Stomach (tissue), 9 donors: Measurements from ENCODE around the gene VEGFB. TPM values are rescaled to one million over a fixed set of nuclear protein-coding genes. Genes with fewer than 3 reads are reported as not detected.

ENCODE experiments used
- DNase-seq, 2 donors: peaks; one replicate each; pipeline versions ENCODE4 v3.0.0 to v3.0.0-alpha.2; 2013 to 2019
- H3K27ac ChIP-seq, 5 donors: fragments of 200-600 bp in 4 of 5; sonication (generic) in 4 of 5; one replicate each; pipeline ENCODE4 v1.5.1; 2013 to 2019; ENCODE audit warnings: mild to moderate bottlenecking in 1 of 5, moderate library complexity in 1 of 5
- H3K27me3 ChIP-seq, 3 donors: fragments of 200-600 bp; sonication (generic); one replicate each; pipeline ENCODE4 v1.5.1; 2017 to 2019; ENCODE audit warnings: mixed run types in 1 of 3
- H3K36me3 ChIP-seq, 4 donors: fragments of 200-600 bp; sonication (generic); 1 replicate in 3 of 4; 2 replicates in 1 of 4; pipeline ENCODE4 v1.5.1; 2016 to 2019
- H3K4me1 ChIP-seq, 4 donors: fragments of 200-600 bp; sonication (generic); one replicate each; pipeline ENCODE4 v1.5.1; 2016 to 2019
- H3K4me3 ChIP-seq, 4 donors: fragments of 200-600 bp; sonication (generic) in 3 of 4; one replicate each; pipeline ENCODE4 v1.5.1; 2016 to 2019; ENCODE audit warnings: mild to moderate bottlenecking in 1 of 4
- H3K9me3 ChIP-seq, 4 donors: fragments of 200-600 bp; sonication (generic); one replicate each; pipeline ENCODE4 v1.5.1; 2016 to 2019
- CTCF ChIP-seq, 7 experiments: fragments of 450-650 bp in 4 of 7; fragments of 200-600 bp in 3 of 7; sonication (generic) in 3 of 7; IDR thresholded peaks; one replicate each; pipeline ENCODE4 v1.5.1; 2016 to 2019; ENCODE audit warnings: antibody characterized with exemption in 7 of 7, control low read depth in 2 of 7, mild to moderate bottlenecking in 1 of 7
- EP300 ChIP-seq: sonication (generic); formaldehyde crosslinking; IDR thresholded peaks from one replicate; pipeline ENCODE4 v1.6.1; 2017; ENCODE audit warnings: antibody characterized with exemption
- POLR2A ChIP-seq, 4 donors: fragments of 450-650 bp; IDR thresholded peaks; one replicate each; pipeline ENCODE4 v1.6.1; 2016; ENCODE audit warnings: antibody characterized with exemption in 4 of 4, control low read depth in 2 of 4, mild to moderate bottlenecking in 1 of 4, moderate library complexity in 1 of 4
- POLR2AphosphoS5 ChIP-seq, 3 donors: sonication (generic); formaldehyde crosslinking; IDR thresholded peaks; one replicate each; pipeline ENCODE4 v1.6.1; 2016; ENCODE audit warnings: antibody characterized with exemption in 3 of 3
- whole genome bisulfite sequencing, 5 donors: extraction: QIAGEN DNeasy Blood & Tissue Kit in 3 of 5; methylation state at CpG; one replicate each; pipeline versions ENCODE4 v1.1.5 to v1.1.7; 2013 to 2018; 5-methylcytosine and 5-hydroxymethylcytosine counted together
- intact Hi-C: fragments of 100-400 bp; cut with DNase I; formaldehyde crosslinking; loops from one replicate; pipeline ENCODE4 v1.15.1; 2023; ENCODE audit warnings: low total_unique reads
- polyA plus RNA-seq, 3 donors: library from polyadenylated mRNA; stranded (reverse); fragments of 200-250 nt; gene quantifications; one replicate each; pipeline ENCODE4 v1.2.3, GENCODE V29; 2013
- total RNA-seq, 5 donors: library from RNA; depleted of rRNA; stranded (reverse); fragments of >200 nt; gene quantifications; one replicate each; pipeline versions ENCODE4 v1.1.0 to v1.2.3, GENCODE V29; 2014 to 2016
- donor health status: healthy with polysubstance abuse.
- donor health status: Bipolar disorder and iron deficiency.
- donor health status: healthy.

Gene VEGFB
- total and polyA plus RNA-seq, 8 donors = 2.9 to 167 (median 65.1) TPM

DNA sequence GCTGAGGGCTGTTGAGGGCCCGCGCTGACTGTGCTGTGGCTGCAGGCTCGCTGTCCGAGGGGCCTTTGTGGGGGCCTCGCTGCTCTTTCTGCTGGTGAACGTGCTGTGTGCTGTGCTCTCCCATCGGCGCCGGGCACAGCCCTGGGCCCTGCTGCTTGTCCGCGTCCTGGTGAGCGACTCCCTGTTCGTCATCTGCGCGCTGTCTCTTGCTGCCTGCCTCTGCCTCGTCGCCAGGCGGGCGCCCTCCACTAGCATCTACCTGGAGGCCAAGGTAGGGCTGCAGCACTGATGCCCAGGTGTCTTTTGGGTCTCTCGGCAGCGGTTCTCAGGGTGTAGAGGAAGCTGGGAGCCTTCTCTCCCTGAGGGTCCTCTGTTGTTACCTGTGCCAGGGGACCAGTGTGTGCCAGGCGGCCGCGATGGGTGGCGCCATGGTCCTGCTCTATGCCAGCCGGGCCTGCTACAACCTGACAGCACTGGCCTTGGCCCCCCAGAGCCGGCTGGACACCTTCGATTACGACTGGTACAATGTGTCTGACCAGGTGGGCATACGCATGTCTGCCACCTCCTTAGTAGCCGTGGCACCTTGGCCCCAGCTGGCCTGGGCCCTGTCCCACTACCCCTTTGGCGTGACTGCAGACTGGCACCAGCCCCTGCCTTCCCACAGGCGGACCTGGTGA, 53.4 kb downstream of the VEGFB start:
- 93 to 98% (median 96%) methylated on average over 29 to 33 of the region's 33 CpGs for WGBS, 5 donors
- TF ChIP-seq POLR2AphosphoS5 (IDR thresholded peaks at IDR 0.05) = no peak
- no peak for TF ChIP-seq EP300
- no peak for TF ChIP-seq CTCF (IDR thresholded peaks at IDR 0.05)
- no peak for TF ChIP-seq POLR2A (IDR thresholded peaks at IDR 0.05)
- DNase-seq = no peak

GRCh38 chr11:64288353-64288750, 54.0 kb downstream of the VEGFB start:
- Histone ChIP-seq H3K4me3 (no peak overlapping the region), H3K27ac (no peak overlapping the region), H3K4me1 (peaks cover 31 to 49% (median 43%) of the 10 kb centered on the region in 4 donors), H3K27me3 (peaks cover 25 to 45% (median 32%) of the 10 kb centered on the region in 3 donors), H3K36me3 (peaks cover 0 to 7% (median 0%) of the 10 kb centered on the region in 4 donors), H3K9me3 (no peaks in the 10 kb centered on the region)
- no peak for DNase-seq
- intact Hi-C loops = no loop called here
- TF ChIP-seq POLR2AphosphoS5 (IDR thresholded peaks at IDR 0.05) (no peak), EP300 (no peak), POLR2A (IDR thresholded peaks at IDR 0.05) (no peak)
- 85 to 96% (median 94%) methylated on average over 9 of the region's 9 CpGs for WGBS, 5 donors

More for the DNA sequence above, 53.4 kb downstream of the VEGFB start:
- Histone ChIP-seq H3K27ac (no peak overlapping the region), H3K4me1 (peaks cover 35 to 55% (median 49%) of the 10 kb centered on the region in 4 donors), H3K9me3 (no peaks in the 10 kb centered on the region), H3K36me3 (peaks cover 0 to 7% (median 0%) of the 10 kb centered on the region in 4 donors), H3K27me3 (peaks cover 20 to 39% (median 27%) of the 10 kb centered on the region in 3 donors), H3K4me3 (no peak overlapping the region)
- intact Hi-C loops = no loop called here

Other genes with a start within 250 kb of the VEGFB start
- 100 to 1,000 TPM in 1 of 5 donors, 10 to 100 TPM in 4; 33.6 to 161 (median 40.3) TPM for gene OTUB1, start 248.1 kb upstream of the VEGFB start, total RNA-seq
- 10 to 100 TPM; 62.3 to 74.2 (median 64.8) TPM for gene OTUB1, start 248.1 kb upstream of the VEGFB start, polyA plus RNA-seq
- gene FLRT1, start 198.7 kb upstream of the VEGFB start, total RNA-seq = 1 to 10 TPM in 1 of 5 donors, under 1 TPM in 1, not detected in 3; 0.73 to 1.3 TPM
- under 1 TPM in 2 of 3 donors, not detected in 1; 0.12 to 0.28 TPM for gene FLRT1, start 198.7 kb upstream of the VEGFB start, polyA plus RNA-seq
- 10 to 100 TPM; 18.0 to 52.1 (median 41.2) TPM for gene MACROD1, start 68.5 kb upstream of the VEGFB start, total RNA-seq
- 100 to 1,000 TPM in 2 of 3 donors, 10 to 100 TPM in 1; 59.1 to 283 (median 156) TPM for gene MACROD1, start 68.5 kb upstream of the VEGFB start, polyA plus RNA-seq
- 100 to 1,000 TPM in 1 of 5 donors, 10 to 100 TPM in 4; 27.4 to 259 (median 68.1) TPM for gene STIP1, start 48.4 kb upstream of the VEGFB start, total RNA-seq
- gene STIP1, start 48.4 kb upstream of the VEGFB start, polyA plus RNA-seq = 10 to 100 TPM; 51.5 to 56.2 (median 53.2) TPM
- 10 to 100 TPM; 11.9 to 30.3 (median 17.9) TPM for gene FERMT3, start 27.9 kb upstream of the VEGFB start, total RNA-seq
- gene FERMT3, start 27.9 kb upstream of the VEGFB start, polyA plus RNA-seq = 10 to 100 TPM; 12.4 to 31.9 (median 19.5) TPM
- 100 to 1,000 TPM in 2 of 5 donors, 10 to 100 TPM in 3; 15.2 to 425 (median 63.8) TPM for gene TRPT1, start 8.4 kb upstream of the VEGFB start, total RNA-seq
- gene TRPT1, start 8.4 kb upstream of the VEGFB start, polyA plus RNA-seq = 10 to 100 TPM; 75.8 to 83.5 (median 79.7) TPM
- gene NUDT22, start 8.3 kb upstream of the VEGFB start, total RNA-seq = 100 to 1,000 TPM in 4 of 5 donors, 10 to 100 TPM in 1; 35.1 to 363 (median 124) TPM
- gene NUDT22, start 8.3 kb upstream of the VEGFB start, polyA plus RNA-seq = 100 to 1,000 TPM in 1 of 3 donors, 10 to 100 TPM in 2; 62.4 to 143 (median 76.2) TPM
- gene DNAJC4, start 4.0 kb upstream of the VEGFB start, total RNA-seq = 10 to 100 TPM in 4 of 5 donors, 1 to 10 TPM in 1; 8.3 to 61.8 (median 14.9) TPM
- gene DNAJC4, start 4.0 kb upstream of the VEGFB start, polyA plus RNA-seq = 100 to 1,000 TPM in 2 of 3 donors, 10 to 100 TPM in 1; 69.8 to 115 (median 106) TPM
- 10 to 100 TPM; 15.2 to 66.8 (median 47.7) TPM for gene FKBP2, start 6.5 kb downstream of the VEGFB start, total RNA-seq
- 100 to 1,000 TPM; 140 to 257 (median 251) TPM for gene FKBP2, start 6.5 kb downstream of the VEGFB start, polyA plus RNA-seq
- gene PPP1R14B, start 12.4 kb downstream of the VEGFB start, total RNA-seq = 100 to 1,000 TPM in 1 of 5 donors, 10 to 100 TPM in 4; 39.3 to 179 (median 65.9) TPM
- gene PPP1R14B, start 12.4 kb downstream of the VEGFB start, polyA plus RNA-seq = 100 to 1,000 TPM in 2 of 3 donors, 10 to 100 TPM in 1; 80.6 to 234 (median 190) TPM
- 100 to 1,000 TPM in 1 of 5 donors, 10 to 100 TPM in 4; 14.0 to 154 (median 27.4) TPM for gene PLCB3, start 16.9 kb downstream of the VEGFB start, total RNA-seq
- 10 to 100 TPM; 12.2 to 14.3 (median 14.1) TPM for gene PLCB3, start 16.9 kb downstream of the VEGFB start, polyA plus RNA-seq
- gene BAD, start 50.1 kb downstream of the VEGFB start, total RNA-seq = 100 to 1,000 TPM in 1 of 5 donors, 10 to 100 TPM in 4; 40.4 to 343 (median 70.1) TPM
- 100 to 1,000 TPM; 114 to 207 (median 137) TPM for gene BAD, start 50.1 kb downstream of the VEGFB start, polyA plus RNA-seq
- gene GPR137, start 51.3 kb downstream of the VEGFB start, total RNA-seq = 10 to 100 TPM in 2 of 5 donors, 1 to 10 TPM in 3; 2.9 to 58.8 (median 8.5) TPM
- gene GPR137, start 51.3 kb downstream of the VEGFB start, polyA plus RNA-seq = 10 to 100 TPM; 18.8 to 23.4 (median 21.2) TPM
- not detected for gene KCNK4, start 56.7 kb downstream of the VEGFB start, total RNA-seq
- not detected for gene KCNK4, start 56.7 kb downstream of the VEGFB start, polyA plus RNA-seq
- 10 to 100 TPM in 1 of 5 donors, not detected in 4; 11.3 TPM for gene CATSPERZ, start 65.8 kb downstream of the VEGFB start, total RNA-seq
- 1 to 10 TPM in 2 of 3 donors, under 1 TPM in 1; 0.18 to 5.2 (median 1.7) TPM for gene CATSPERZ, start 65.8 kb downstream of the VEGFB start, polyA plus RNA-seq
- gene ESRRA, start 70.9 kb downstream of the VEGFB start, total RNA-seq = 100 to 1,000 TPM in 3 of 5 donors, 10 to 100 TPM in 2; 45.5 to 685 (median 142) TPM
- gene ESRRA, start 70.9 kb downstream of the VEGFB start, polyA plus RNA-seq = 10 to 100 TPM; 63.5 to 86.6 (median 82.5) TPM
- 100 to 1,000 TPM in 2 of 5 donors, 10 to 100 TPM in 3; 50.8 to 181 (median 99.9) TPM for gene TRMT112, start 83.0 kb downstream of the VEGFB start, total RNA-seq
- 100 to 1,000 TPM; 271 to 337 (median 328) TPM for gene TRMT112, start 83.0 kb downstream of the VEGFB start, polyA plus RNA-seq
- gene PRDX5, start 83.5 kb downstream of the VEGFB start, total RNA-seq = 100 to 1,000 TPM in 3 of 5 donors, 10 to 100 TPM in 1, 1 to 10 TPM in 1; 9.3 to 254 (median 125) TPM
- 100 to 1,000 TPM; 462 to 725 (median 673) TPM for gene PRDX5, start 83.5 kb downstream of the VEGFB start, polyA plus RNA-seq
- 100 to 1,000 TPM in 1 of 5 donors, 10 to 100 TPM in 1, 1 to 10 TPM in 3; 1.8 to 137 (median 7.6) TPM for gene CCDC88B, start 105.6 kb downstream of the VEGFB start, total RNA-seq
- gene CCDC88B, start 105.6 kb downstream of the VEGFB start, polyA plus RNA-seq = 10 to 100 TPM; 37.4 to 57.7 (median 38.8) TPM
- 100 to 1,000 TPM in 1 of 5 donors, 10 to 100 TPM in 4; 15.4 to 103 (median 81.1) TPM for gene RPS6KA4, start 124.6 kb downstream of the VEGFB start, total RNA-seq
- 10 to 100 TPM; 18.5 to 22.8 (median 20.2) TPM for gene RPS6KA4, start 124.6 kb downstream of the VEGFB start, polyA plus RNA-seq